ENCODE data around the gene PLXNA3.

Gene PLXNA3

GRCh38 chrX:154526901-154527675 is 69.0 kb downstream of the PLXNA3 start:
- Histone ChIP-seq H2AFZ (ENCODE audit: low read depth) (peak overlapping the region; percentile 56; the same call in 1 of the 2 replicates), H4K20me1 (ENCODE audit: insufficient read depth) (no peaks in the 10 kb centered on the region), H3K4me2 (peak overlapping the region; percentile 76), H3K9ac (no peak overlapping the region), H3K27ac (peak overlapping the region; percentile 32; the same call in 1 of the 2 replicates), H3K36me3 (ENCODE audit: insufficient read depth) (no peaks in the 10 kb centered on the region), H3K4me1 (ENCODE audit: low read depth, poor library complexity, severe bottlenecking) (peaks cover 11% of the 10 kb centered on the region), H3K27me3 (ENCODE audit: insufficient read depth, low read depth) (no peaks in the 10 kb centered on the region), H3K4me3 (IDR thresholded peaks at IDR 0.05; ENCODE audit: insufficient read depth, low read depth, low read length) (no peak overlapping the region), H3K79me2 (ENCODE audit: insufficient read depth, low read depth) (no peaks in the 10 kb centered on the region)
- peak; percentile 35; the same call in 1 of the 2 replicates for TF ChIP-seq CTCF (conservative IDR thresholded peaks at IDR 0.05; ENCODE audit: low read depth, low read length)
